Liver (tissue), 9 donors: ENCODE results near the gene TMEM255B. TPM values are rescaled to one million over a fixed set of nuclear protein-coding genes. Genes with fewer than 3 reads are reported as not detected.

ENCODE experiments used
- DNase-seq: peaks from one replicate; pipeline ENCODE4 v3.0.0-alpha.2; 2017; ENCODE audit warnings: low spot score
- H3K27ac ChIP-seq, 2 donors: one replicate each; pipeline ENCODE4 v1.7.0; 2013; ENCODE audit warnings: inconsistent platforms in 2 of 2, low read length in 2 of 2, control low read depth in 1 of 2, low read depth in 1 of 2, mild to moderate bottlenecking in 1 of 2
- H3K27me3 ChIP-seq, 4 donors: one replicate each; pipeline versions ENCODE4 v1.6.1 to v1.7.0; 2013; ENCODE audit warnings: low read length in 3 of 4, inconsistent platforms in 1 of 4, mild to moderate bottlenecking in 1 of 4, moderate library complexity in 1 of 4; ENCODE audit not compliant: control insufficient read depth in 4 of 4, insufficient read depth in 4 of 4
- H3K36me3 ChIP-seq, 4 donors: one replicate each; pipeline versions ENCODE4 v1.6.1 to v1.7.0; 2013; ENCODE audit warnings: low read length in 3 of 4, mild to moderate bottlenecking in 3 of 4, low read depth in 1 of 4, moderate library complexity in 1 of 4; ENCODE audit not compliant: control insufficient read depth in 4 of 4, insufficient read depth in 3 of 4
- H3K4me1 ChIP-seq, 4 donors: one replicate each; pipeline versions ENCODE4 v1.6.1 to v1.7.0; 2013; ENCODE audit warnings: low read length in 3 of 4, mild to moderate bottlenecking in 3 of 4, moderate library complexity in 1 of 4; ENCODE audit not compliant: control insufficient read depth in 4 of 4, insufficient read depth in 4 of 4
- H3K4me3 ChIP-seq, 3 donors: one replicate each; pipeline versions ENCODE4 v1.6.1 to v1.7.0; 2013; ENCODE audit warnings: low read length in 3 of 3, control low read depth in 1 of 3, low read depth in 1 of 3, mild to moderate bottlenecking in 1 of 3
- H3K9ac ChIP-seq, 2 donors: one replicate each; pipeline ENCODE4 v1.7.0; 2013; ENCODE audit warnings: low read length in 2 of 2, mild to moderate bottlenecking in 2 of 2, moderate library complexity in 2 of 2, control low read depth in 1 of 2, low read depth in 1 of 2
- H3K9me3 ChIP-seq, 4 donors: one replicate each; pipeline versions ENCODE4 v1.6.1 to v1.7.0; 2013; ENCODE audit warnings: low read length in 3 of 4; ENCODE audit not compliant: control insufficient read depth in 4 of 4
- ATF3 ChIP-seq: IDR thresholded peaks from 2 replicates; pipeline ENCODE4 v1.6.1; 2016; ENCODE audit warnings: antibody characterized with exemption
- CTCF ChIP-seq: fragments of 150-350 bp; IDR thresholded peaks from 2 replicates; pipeline ENCODE4 v1.5.1; 2017; ENCODE audit warnings: improper control_type of control experiment, low read depth, low read length; ENCODE audit not compliant: missing input control
- EGR1 ChIP-seq, 2 donors: IDR thresholded peaks; 2 replicates each; pipeline ENCODE4 v1.6.1; 2016 to 2018; ENCODE audit warnings: antibody characterized with exemption in 2 of 2, low read depth in 2 of 2
- FOXA1 ChIP-seq: IDR thresholded peaks from 2 replicates; pipeline ENCODE4 v1.6.1; 2016; ENCODE audit warnings: antibody characterized with exemption
- FOXA2 ChIP-seq: IDR thresholded peaks from 2 replicates; pipeline ENCODE4 v1.6.1; 2016; ENCODE audit warnings: antibody characterized with exemption
- GABPA ChIP-seq, 2 donors: IDR thresholded peaks in 1 of 2; conservative IDR thresholded peaks in 1 of 2; 2 replicates each; pipeline ENCODE4 v1.6.1; 2016; ENCODE audit warnings: antibody characterized with exemption in 2 of 2, mild to moderate bottlenecking in 1 of 2, moderate library complexity in 1 of 2
- HNF4A ChIP-seq, 2 donors: conservative IDR thresholded peaks; 2 replicates each; pipeline ENCODE4 v1.6.1; 2016; ENCODE audit warnings: antibody characterized with exemption in 2 of 2, mild to moderate bottlenecking in 2 of 2
- JUND ChIP-seq, 2 donors: IDR thresholded peaks; 2 replicates each; pipeline ENCODE4 v1.6.1; 2016; ENCODE audit warnings: antibody characterized with exemption in 2 of 2
- MAX ChIP-seq: IDR thresholded peaks from 2 replicates; pipeline ENCODE4 v1.6.1; 2016; ENCODE audit warnings: antibody characterized with exemption
- NR2F2 ChIP-seq: IDR thresholded peaks from 2 replicates; pipeline ENCODE4 v1.6.1; 2016; ENCODE audit warnings: antibody characterized with exemption
- RAD21 ChIP-seq, 2 donors: IDR thresholded peaks; 2 replicates each; pipeline ENCODE4 v1.6.1; 2016; ENCODE audit warnings: antibody characterized with exemption in 2 of 2, mild to moderate bottlenecking in 2 of 2
- REST ChIP-seq: IDR thresholded peaks from 2 replicates; pipeline ENCODE4 v1.6.1; 2016; ENCODE audit warnings: antibody characterized with exemption, mild to moderate bottlenecking
- RXRA ChIP-seq, 2 donors: IDR thresholded peaks; 2 replicates each; pipeline ENCODE4 v1.6.1; 2017 to 2018; ENCODE audit warnings: antibody characterized with exemption in 2 of 2, mild to moderate bottlenecking in 1 of 2
- SP1 ChIP-seq: IDR thresholded peaks from 2 replicates; pipeline ENCODE4 v1.6.1; 2018; ENCODE audit warnings: antibody characterized with exemption, mild to moderate bottlenecking
- TAF1 ChIP-seq: conservative IDR thresholded peaks from 2 replicates; pipeline ENCODE4 v1.6.1; 2016; ENCODE audit warnings: antibody characterized with exemption, mild to moderate bottlenecking
- YY1 ChIP-seq: IDR thresholded peaks from 2 replicates; pipeline ENCODE4 v1.6.1; 2016; ENCODE audit warnings: antibody characterized with exemption, mild to moderate bottlenecking
- ZBTB33 ChIP-seq: IDR thresholded peaks from 2 replicates; pipeline ENCODE4 v1.6.1; 2016; ENCODE audit warnings: antibody characterized with exemption
- WGBS: extraction: QIAGEN DNeasy Blood & Tissue Kit; methylation state at CpG from one replicate; pipeline ENCODE4 v1.1.7; 2013; 5-methylcytosine and 5-hydroxymethylcytosine counted together
- polyA plus RNA-seq, 2 donors: library from polyadenylated mRNA; stranded (reverse) in 1 of 2; unstranded in 1 of 2; fragments of 200-250 nt in 1 of 2; fragments of >200 nt in 1 of 2; fragmentation: Nextera tagmentation in 1 of 2; extraction: Ambion mirVana in 1 of 2; gene quantifications; one replicate each; pipeline versions ENCODE4 v1.2.1 to v1.2.3, GENCODE V29; 2013 to 2015
- total RNA-seq, 2 donors: library from RNA; depleted of rRNA; stranded (reverse); fragments of >200 nt; gene quantifications; one replicate each; pipeline ENCODE4 v1.2.3, GENCODE V29; 2014
- donor health status: healthy.
- donor health status: healthy.
- donor health status: healthy.
- donor health status: healthy.
- donor health status: healthy.

TMEM255B gene
- total and polyA plus RNA-seq, 4 donors: 0.37 to 8.6 (median 3.5) TPM

GRCh38 chr13:113792236-113792770, 33.3 kb downstream of the TMEM255B start:
- Histone ChIP-seq H3K9ac (no peak overlapping the region), H3K4me1 (no peaks in the 10 kb centered on the region), H3K27ac (no peak overlapping the region), H3K4me3 (no peak overlapping the region), H3K27me3 (no peaks in the 10 kb centered on the region), H3K36me3 (peaks cover 0 to 2% (median 0%) of the 10 kb centered on the region in 4 donors), H3K9me3 (no peaks in the 10 kb centered on the region)
- DNase-seq: no peak
- no peak for TF ChIP-seq JUND (IDR thresholded peaks at IDR 0.05)
- no peak for TF ChIP-seq GABPA (IDR thresholded peaks at IDR 0.05 in 1 of 2, conservative IDR thresholded peaks at IDR 0.05 in 1 of 2)
- no peak for TF ChIP-seq TAF1
- no peak for TF ChIP-seq HNF4A (conservative IDR thresholded peaks at IDR 0.05)
- TF ChIP-seq NR2F2: no peak
- TF ChIP-seq ZBTB33: no peak
- no peak for TF ChIP-seq CTCF
- no peak for TF ChIP-seq ATF3
- no peak for TF ChIP-seq FOXA1
- no peak for TF ChIP-seq RXRA (IDR thresholded peaks at IDR 0.05)
- TF ChIP-seq RAD21 (IDR thresholded peaks at IDR 0.05): no peak
- no peak for TF ChIP-seq SP1
- TF ChIP-seq EGR1 (IDR thresholded peaks at IDR 0.05; ENCODE audit: low read depth in 2 of 2): no peak
- TF ChIP-seq REST: no peak
- TF ChIP-seq FOXA2: no peak
- no peak for TF ChIP-seq MAX
- no peak for TF ChIP-seq YY1
- 75% methylated on average over 12 of the region's 12 CpGs for WGBS
